Activated naive CD4-positive, alpha-beta T cell treated with anti-CD3 and anti-CD28 coated beads, Interleukin-2, amount 50 U/mL, for 16 hours (primary cell): Measurements from ENCODE around the gene CHRNB2.
A peak's percentile ranks its signal among the peaks of the same experiment; 100 is the strongest.
"Not testable (repeated sequence)": the region's sequence is repeated elsewhere in the genome, so short reads cannot be mapped to it uniquely, and the experiment has no call there.

ENCODE experiments used
- DNase-seq: peaks from one replicate; pipeline ENCODE4 v3.0.0-alpha.2; 2020

CHRNB2 gene

GRCh38 chr1:154567386-154568156, at the start of gene CHRNB2:
Gene CHRNB2 (plus strand): TSS chr1:154567778. CDS start chr1:154568045, 267 bp downstream.
- DNase-seq: peak; percentile 73

- DNase-seq: no peak
Measured at GRCh38 chr1:154519591-154519991, 48.0 kb upstream of the CHRNB2 start.

- DNase-seq: no peak
Measured at GRCh38 chr1:154520333-154520732, 47.2 kb upstream of the CHRNB2 start.

GRCh38 chr1:154521695-154522094, 45.9 kb upstream of the CHRNB2 start:
- DNase-seq: no peak

- no peak for DNase-seq
Measured at GRCh38 chr1:154524881-154525280, 42.7 kb upstream of the CHRNB2 start.

GRCh38 chr1:154527192-154527591, 40.4 kb upstream of the CHRNB2 start:
- no peak for DNase-seq

GRCh38 chr1:154529308-154529707, 38.3 kb upstream of the CHRNB2 start:
- no peak for DNase-seq

GRCh38 chr1:154531950-154532349, 35.6 kb upstream of the CHRNB2 start:
- DNase-seq: not testable (repeated sequence)

GRCh38 chr1:154533952-154534844, 33.4 kb upstream of the CHRNB2 start:
- no peak for DNase-seq

GRCh38 chr1:154536570-154536969, 31.0 kb upstream of the CHRNB2 start:
- no peak for DNase-seq

- DNase-seq: no peak
Measured at GRCh38 chr1:154539486-154540483, 27.8 kb upstream of the CHRNB2 start.

GRCh38 chr1:154541231-154541630, 26.3 kb upstream of the CHRNB2 start:
- DNase-seq: no peak

- peak; percentile 45 for DNase-seq
Measured at GRCh38 chr1:154546264-154547063, 21.1 kb upstream of the CHRNB2 start.

- DNase-seq: no peak
Measured at GRCh38 chr1:154547105-154547732, 20.4 kb upstream of the CHRNB2 start.

GRCh38 chr1:154548028-154548427, 19.6 kb upstream of the CHRNB2 start:
- DNase-seq: no peak

GRCh38 chr1:154549202-154549770, 18.3 kb upstream of the CHRNB2 start:
- DNase-seq: no peak

- no peak for DNase-seq
Measured at GRCh38 chr1:154550070-154550469, 17.5 kb upstream of the CHRNB2 start.

GRCh38 chr1:154550657-154551056, 16.9 kb upstream of the CHRNB2 start:
- no peak for DNase-seq

GRCh38 chr1:154551474-154551873, 16.1 kb upstream of the CHRNB2 start:
- DNase-seq: no peak

GRCh38 chr1:154552036-154552435, 15.5 kb upstream of the CHRNB2 start:
- DNase-seq: no peak
